ENCODE measurements around the gene SLC30A2.

Gene SLC30A2

DNA sequence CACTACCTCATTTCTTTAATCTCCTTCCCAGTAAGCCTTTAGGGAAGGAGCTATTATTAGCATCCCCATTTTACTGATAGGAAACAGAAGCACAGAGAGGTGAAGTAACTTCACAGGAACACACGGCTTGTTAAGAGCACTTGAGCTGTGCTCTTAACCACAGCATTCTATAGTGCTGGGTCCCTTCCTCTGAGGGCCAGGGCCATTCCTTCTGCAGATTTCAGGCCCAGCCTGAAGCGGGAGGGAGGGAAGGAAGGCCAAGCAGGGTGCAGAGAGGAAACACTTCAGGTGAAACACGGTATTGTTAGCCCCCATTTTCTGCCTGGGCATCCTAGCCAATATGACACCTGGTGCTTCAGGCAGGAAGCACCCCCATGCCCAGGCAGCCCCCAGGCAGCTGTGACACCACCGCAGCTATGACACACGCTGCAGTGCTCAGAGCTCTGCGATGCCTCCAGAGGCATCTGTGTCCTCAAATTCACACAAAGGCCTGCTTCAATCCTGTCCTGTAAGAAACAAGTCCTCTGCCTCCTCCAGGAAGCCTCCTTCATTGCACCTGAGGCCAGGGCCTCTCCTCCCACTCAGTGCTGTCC, 28.9 kb downstream of the SLC30A2 start:
- H3K27me3 Mint-ChIP-seq: peaks cover 4% of the 10 kb centered on the region
- no peaks in the 10 kb centered on the region for H3K36me3 Mint-ChIP-seq
- H3K4me1 Mint-ChIP-seq: no peaks in the 10 kb centered on the region
- no peaks in the 10 kb centered on the region for H3K9me3 Mint-ChIP-seq
- no peak for ATAC-seq (ENCODE audit: low read depth)
- no peak overlapping the region for H3K4me3 Mint-ChIP-seq
- no peak overlapping the region for H3K27ac Mint-ChIP-seq
- DNase-seq (ENCODE audit: low spot score in 2 of 2): no peak

- H3K9me3 Mint-ChIP-seq: no peaks in the 10 kb centered on the region
- H3K27me3 Mint-ChIP-seq: peaks cover under 1% of the 10 kb centered on the region
- H3K4me1 Mint-ChIP-seq: no peaks in the 10 kb centered on the region
- ATAC-seq (ENCODE audit: low read depth) (no peak), DNase-seq (ENCODE audit: low spot score in 2 of 2) (no peak)
- no peak overlapping the region for H3K4me3 Mint-ChIP-seq
- no peaks in the 10 kb centered on the region for H3K36me3 Mint-ChIP-seq
- H3K27ac Mint-ChIP-seq: no peak overlapping the region
These were observed 29.5 kb downstream of the SLC30A2 start for GRCh38 chr1:26016258-26016952.

- Mint-ChIP-seq H3K9me3 (no peaks in the 10 kb centered on the region), H3K4me3 (no peak overlapping the region), H3K27ac (no peak overlapping the region), H3K36me3 (no peaks in the 10 kb centered on the region), H3K27me3 (no peaks in the 10 kb centered on the region), H3K4me1 (no peaks in the 10 kb centered on the region)
- DNase-seq (ENCODE audit: low spot score in 2 of 2): no peak
- ATAC-seq (ENCODE audit: low read depth): no peak
These were observed 30.6 kb downstream of the SLC30A2 start for GRCh38 chr1:26015358-26015757.

DNA sequence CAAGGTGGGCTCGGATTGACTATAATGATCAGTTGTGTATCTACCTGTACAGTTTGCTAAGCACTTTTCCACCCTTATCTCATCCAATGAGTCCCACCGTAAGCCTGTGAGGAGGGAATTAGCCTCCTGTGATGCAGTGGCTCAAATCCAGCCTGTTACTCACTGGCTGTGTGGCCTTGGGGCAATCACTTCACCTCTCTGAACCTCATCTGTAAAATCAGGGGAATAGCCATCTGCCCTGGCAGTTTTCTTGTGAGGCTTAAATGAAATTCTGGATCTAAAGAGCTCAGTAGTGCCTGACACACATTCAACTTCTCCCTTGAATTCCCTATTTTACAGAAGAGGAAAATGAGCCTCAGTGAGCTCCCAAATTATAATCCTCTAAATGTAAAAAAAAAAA, 31.7 kb downstream of the SLC30A2 start:
- Mint-ChIP-seq H3K4me3 (no peak overlapping the region), H3K9me3 (no peaks in the 10 kb centered on the region), H3K27me3 (peaks cover 3% of the 10 kb centered on the region), H3K27ac (no peak overlapping the region), H3K4me1 (no peaks in the 10 kb centered on the region), H3K36me3 (no peaks in the 10 kb centered on the region)
- DNase-seq (ENCODE audit: low spot score in 2 of 2) (no peak), ATAC-seq (ENCODE audit: low read depth) (no peak)

GRCh38 chr1:26012864-26013263, 33.1 kb downstream of the SLC30A2 start:
- H3K9me3 Mint-ChIP-seq: no peaks in the 10 kb centered on the region
- H3K36me3 Mint-ChIP-seq: no peaks in the 10 kb centered on the region
- ATAC-seq (ENCODE audit: low read depth) (no peak), DNase-seq (ENCODE audit: low spot score in 2 of 2) (no peak)
- no peaks in the 10 kb centered on the region for H3K4me1 Mint-ChIP-seq
- no peak overlapping the region for H3K27ac Mint-ChIP-seq
- no peak overlapping the region for H3K4me3 Mint-ChIP-seq
- H3K27me3 Mint-ChIP-seq: peaks cover 3% of the 10 kb centered on the region

DNA sequence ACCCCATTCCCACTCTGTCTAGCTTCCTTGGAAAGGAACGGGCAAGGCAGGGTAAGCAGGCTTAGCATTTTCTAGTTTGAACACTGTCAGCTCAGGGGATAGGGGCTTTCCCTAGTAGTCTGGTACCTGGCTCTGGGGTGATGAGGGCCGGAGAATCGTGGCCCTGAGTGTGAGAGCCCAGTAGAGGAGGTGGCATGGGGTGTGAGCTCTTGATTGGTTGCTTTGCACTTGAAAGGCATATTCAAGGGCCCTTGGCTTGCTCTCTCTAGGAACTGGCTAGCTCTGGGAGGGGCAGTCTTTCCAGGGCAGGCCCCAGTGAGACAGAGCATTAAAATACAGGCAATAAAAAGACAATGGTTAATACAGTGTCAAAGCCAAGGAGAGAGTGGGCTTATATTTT, 35.1 kb downstream of the SLC30A2 start:
- H3K27ac Mint-ChIP-seq: no peak overlapping the region
- no peaks in the 10 kb centered on the region for H3K36me3 Mint-ChIP-seq
- DNase-seq (ENCODE audit: low spot score in 2 of 2) (no peak), ATAC-seq (ENCODE audit: low read depth) (no peak)
- H3K4me3 Mint-ChIP-seq: no peak overlapping the region
- H3K4me1 Mint-ChIP-seq: no peaks in the 10 kb centered on the region
- peaks cover 13% of the 10 kb centered on the region for H3K27me3 Mint-ChIP-seq
- no peaks in the 10 kb centered on the region for H3K9me3 Mint-ChIP-seq

- Mint-ChIP-seq H3K36me3 (no peaks in the 10 kb centered on the region), H3K9me3 (no peaks in the 10 kb centered on the region), H3K4me1 (no peaks in the 10 kb centered on the region), H3K27ac (no peak overlapping the region), H3K4me3 (no peak overlapping the region), H3K27me3 (peaks cover 16% of the 10 kb centered on the region)
- ATAC-seq (ENCODE audit: low read depth): no peak
- no peak for DNase-seq (ENCODE audit: low spot score in 2 of 2)
These were observed 36.0 kb downstream of the SLC30A2 start for GRCh38 chr1:26009796-26010447.

GRCh38 chr1:26006710-26007109, 39.2 kb downstream of the SLC30A2 start:
- Mint-ChIP-seq H3K4me3 (no peak overlapping the region), H3K27me3 (peaks cover 21% of the 10 kb centered on the region), H3K36me3 (no peaks in the 10 kb centered on the region), H3K27ac (no peak overlapping the region), H3K9me3 (no peaks in the 10 kb centered on the region), H3K4me1 (peaks cover 8% of the 10 kb centered on the region)
- ATAC-seq (ENCODE audit: low read depth): no peak
- no peak for DNase-seq (ENCODE audit: low spot score in 2 of 2)

- no peak for DNase-seq (ENCODE audit: low spot score in 2 of 2)
- peaks cover 8% of the 10 kb centered on the region for H3K4me1 Mint-ChIP-seq
- ATAC-seq (ENCODE audit: low read depth): no peak
- H3K4me3 Mint-ChIP-seq: no peak overlapping the region
- no peaks in the 10 kb centered on the region for H3K36me3 Mint-ChIP-seq
- H3K27me3 Mint-ChIP-seq: peaks cover 21% of the 10 kb centered on the region
- no peak overlapping the region for H3K27ac Mint-ChIP-seq
- H3K9me3 Mint-ChIP-seq: no peaks in the 10 kb centered on the region
These were observed 40.3 kb downstream of the SLC30A2 start for GRCh38 chr1:26005434-26006105.

DNA sequence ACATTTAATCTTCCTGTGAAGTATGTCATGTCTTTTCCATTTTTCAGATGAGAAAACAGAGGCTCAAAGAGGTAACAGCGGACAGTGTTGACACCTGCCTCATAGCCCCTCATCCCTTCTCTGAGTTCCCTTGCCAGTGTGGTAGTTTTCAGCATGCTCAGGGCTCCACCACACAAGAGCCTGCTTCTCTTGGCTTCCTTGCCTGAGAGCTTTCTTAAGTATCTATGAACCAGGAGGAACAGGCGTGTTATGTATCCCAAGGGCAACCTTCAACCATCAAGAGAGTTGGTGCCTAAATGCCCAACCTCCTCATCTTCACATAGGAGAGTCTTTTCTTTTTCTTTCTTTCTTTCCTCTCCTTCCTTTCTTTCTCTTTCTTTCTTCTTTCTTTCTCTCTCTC, 42.2 kb downstream of the SLC30A2 start:
- no peak for ATAC-seq (ENCODE audit: low read depth)
- H3K4me1 Mint-ChIP-seq: peaks cover 8% of the 10 kb centered on the region
- no peak overlapping the region for H3K27ac Mint-ChIP-seq
- DNase-seq (ENCODE audit: low spot score in 2 of 2): no peak
- H3K27me3 Mint-ChIP-seq: peaks cover 18% of the 10 kb centered on the region
- no peak overlapping the region for H3K4me3 Mint-ChIP-seq
- no peaks in the 10 kb centered on the region for H3K36me3 Mint-ChIP-seq
- no peaks in the 10 kb centered on the region for H3K9me3 Mint-ChIP-seq

DNA sequence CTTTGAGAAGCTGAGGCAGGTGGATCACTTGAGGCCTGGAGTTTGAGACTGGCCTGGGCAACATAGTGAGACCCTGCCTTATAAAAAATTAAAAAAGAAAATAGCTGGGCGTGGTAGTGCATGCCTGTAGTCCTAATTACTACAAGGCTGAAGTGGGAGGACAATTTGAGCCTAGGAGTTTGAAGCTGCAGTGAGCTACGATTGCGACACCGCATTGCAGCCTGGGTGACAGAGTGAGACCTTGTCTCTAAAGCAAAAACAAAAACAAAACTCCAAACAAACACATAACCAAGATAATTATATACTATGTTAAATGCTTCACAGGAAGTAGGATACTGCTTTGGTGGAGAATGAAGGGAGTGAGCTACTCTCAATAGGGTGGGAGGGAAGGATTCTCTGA, 42.7 kb downstream of the SLC30A2 start:
- ATAC-seq (ENCODE audit: low read depth): no peak
- H3K27me3 Mint-ChIP-seq: peaks cover 18% of the 10 kb centered on the region
- DNase-seq (ENCODE audit: low spot score in 2 of 2): no peak

GRCh38 chr1:25999041-25999800, 46.7 kb downstream of the SLC30A2 start:
- no peak for DNase-seq (ENCODE audit: low spot score in 2 of 2)
- Mint-ChIP-seq H3K27me3 (no peaks in the 10 kb centered on the region), H3K36me3 (peaks cover 3% of the 10 kb centered on the region), H3K27ac (no peak overlapping the region), H3K4me1 (peaks cover 17% of the 10 kb centered on the region), H3K4me3 (no peak overlapping the region), H3K9me3 (no peaks in the 10 kb centered on the region)
- ATAC-seq (ENCODE audit: low read depth): no peak

More for the DNA sequence above, 42.7 kb downstream of the SLC30A2 start:
- Mint-ChIP-seq H3K27ac (no peak overlapping the region), H3K4me3 (no peak overlapping the region), H3K4me1 (peaks cover 8% of the 10 kb centered on the region), H3K9me3 (no peaks in the 10 kb centered on the region), H3K36me3 (no peaks in the 10 kb centered on the region)

- Mint-ChIP-seq H3K9me3 (no peaks in the 10 kb centered on the region), H3K27ac (peak within 1 kb of the TSS; percentile 98), H3K4me1 (peaks cover 14% of the 10 kb centered on the region), H3K36me3 (peaks cover 7% of the 10 kb centered on the region), H3K4me3 (peak within 1 kb of the TSS; percentile 98), H3K27me3 (no peaks in the 10 kb centered on the region)
- DNase-seq (ENCODE audit: low spot score in 2 of 2) (peak; percentile 93 to 95), ATAC-seq (ENCODE audit: low read depth) (peak; percentile 98)
These were observed 47.8 kb downstream of the SLC30A2 start, which contains the start of gene PAFAH2 for GRCh38 chr1:25997828-25998761. Gene PAFAH2 (minus strand): TSS chr1:25998063. CDS start chr1:25990816, 7,247 bp downstream.

Measured in memory B cell (primary cell).